HTR-8/SVneo (cell line): ENCODE results near the gene HLA-C.
A peak's percentile ranks its signal among the peaks of the same experiment; 100 is the strongest.
"Not testable (repeated sequence)": the region's sequence is repeated elsewhere in the genome, so short reads cannot be mapped to it uniquely, and the experiment has no call there.

Experiments used
- DNase-seq: peaks from one replicate; pipeline ENCODE4 v3.0.0; 2011; ENCODE audit warnings: low spot score, mixed read lengths; ENCODE audit not compliant: insufficient read length
- FAIRE-seq: peaks from 2 replicates; lab custom pipeline; 2011; peaks lifted over from hg19 to GRCh38; lab: Jason Lieb, UNC

The HLA-C gene

GRCh38 chr6:31272436-31272835, 544 bp upstream of the HLA-C start:
- DNase-seq (no peak), FAIRE-seq (no peak)

DNA sequence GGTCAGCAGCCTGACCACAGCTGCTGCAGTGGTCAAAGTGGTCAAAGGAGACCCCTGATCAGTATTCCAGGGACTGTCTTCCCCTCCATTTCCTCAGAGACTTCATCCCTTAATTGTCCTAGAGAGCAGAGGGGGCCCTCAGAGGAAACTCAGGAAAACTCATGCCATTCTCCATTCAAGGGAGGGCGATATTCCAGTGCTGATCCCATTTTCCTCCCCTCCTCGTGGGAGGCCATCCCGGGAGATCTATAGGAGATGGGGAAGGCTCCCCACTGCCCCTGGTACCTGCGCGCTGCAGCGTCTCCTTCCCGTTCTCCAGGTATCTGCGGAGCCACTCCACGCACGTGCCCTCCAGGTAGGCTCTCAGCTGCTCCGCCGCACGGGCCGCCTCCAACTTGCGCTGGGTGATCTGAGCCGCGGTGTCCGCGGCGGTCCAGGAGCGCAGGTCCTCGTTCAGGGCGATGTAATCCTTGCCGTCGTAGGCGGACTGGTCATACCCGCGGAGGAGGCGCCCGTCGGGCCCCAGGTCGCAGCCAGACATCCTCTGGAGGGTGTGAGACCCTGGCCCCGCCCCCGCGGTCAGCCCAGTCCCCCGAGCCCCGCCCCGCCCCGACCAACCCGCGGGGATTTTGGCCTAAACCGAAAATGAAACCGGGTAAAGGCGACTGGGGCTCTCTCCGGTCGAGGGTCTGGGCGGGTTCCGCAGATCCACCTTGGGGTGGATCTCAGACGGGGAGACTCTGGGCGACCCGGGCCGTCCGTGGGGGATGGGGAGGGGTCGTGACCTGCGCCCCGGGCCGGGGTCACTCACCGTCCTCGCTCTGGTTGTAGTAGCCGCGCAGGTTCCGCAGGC, 878 bp downstream of the HLA-C start:
- peak; percentile 18 for DNase-seq
- no peak for FAIRE-seq

DNA sequence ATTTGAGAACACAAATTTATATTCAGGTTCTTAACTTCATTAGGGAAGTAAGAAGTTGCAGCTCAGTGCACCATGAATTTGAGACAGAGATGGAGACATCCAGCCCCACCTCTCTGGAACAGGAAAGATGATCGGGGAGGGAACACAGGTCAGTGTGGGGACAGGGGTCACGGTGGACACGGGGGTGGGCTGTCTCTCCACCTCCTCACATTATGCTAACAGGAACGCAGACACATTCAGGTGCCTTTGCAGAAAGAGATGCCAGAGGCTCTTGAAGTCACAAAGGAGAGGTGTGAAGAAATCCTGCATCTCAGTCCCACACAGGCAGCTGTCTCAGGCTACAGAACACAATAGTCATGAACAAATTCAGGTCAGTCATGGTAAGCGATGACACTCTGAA, 3.1 kb downstream of the HLA-C start:
- DNase-seq (no peak), FAIRE-seq (no peak)

- FAIRE-seq (no peak), DNase-seq (no peak)
Measured at GRCh38 chr6:31268369-31268765, 3.5 kb downstream of the HLA-C start.

GRCh38 chr6:31267651-31268368, 4.1 kb downstream of the HLA-C start:
- DNase-seq (no peak), FAIRE-seq (no peak)

DNA sequence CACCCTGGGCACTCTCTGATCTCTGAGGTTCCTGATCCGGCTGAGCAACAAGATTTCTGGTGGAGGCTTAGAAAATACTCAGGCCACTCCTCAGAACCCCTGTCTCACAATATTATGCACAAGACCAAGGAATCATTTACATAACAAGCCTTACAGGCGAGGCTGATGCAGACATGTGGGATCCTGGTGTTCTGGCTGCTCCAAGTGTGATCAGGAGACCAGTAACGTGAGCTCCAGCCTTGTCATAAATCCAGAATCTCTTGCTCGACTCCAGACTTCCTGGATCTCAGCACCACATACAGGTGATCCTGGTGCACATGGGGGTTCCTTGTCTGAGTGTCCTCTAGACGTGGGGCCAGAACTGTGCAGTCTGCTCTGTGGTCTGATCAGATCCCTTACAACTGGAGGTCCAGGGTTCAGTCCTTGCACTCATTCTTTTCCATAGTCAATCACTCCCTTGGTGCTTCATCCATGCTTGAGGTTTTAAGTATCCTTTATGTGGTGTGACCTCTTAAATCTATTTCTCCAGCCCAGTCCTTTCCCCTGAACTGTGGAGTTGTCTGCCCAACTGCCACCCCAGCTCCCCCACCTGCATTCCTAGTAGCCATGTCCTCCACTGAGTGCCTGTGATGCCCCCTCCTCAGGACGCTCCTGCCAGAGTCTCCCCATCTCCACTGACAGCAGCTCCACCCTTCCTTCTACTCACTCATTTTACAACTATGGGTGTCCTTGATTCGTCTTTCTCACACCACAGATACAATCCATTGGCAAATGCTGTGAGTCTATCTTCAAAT, 5.1 kb downstream of the HLA-C start:
- DNase-seq (no peak), FAIRE-seq (no peak)

DNA sequence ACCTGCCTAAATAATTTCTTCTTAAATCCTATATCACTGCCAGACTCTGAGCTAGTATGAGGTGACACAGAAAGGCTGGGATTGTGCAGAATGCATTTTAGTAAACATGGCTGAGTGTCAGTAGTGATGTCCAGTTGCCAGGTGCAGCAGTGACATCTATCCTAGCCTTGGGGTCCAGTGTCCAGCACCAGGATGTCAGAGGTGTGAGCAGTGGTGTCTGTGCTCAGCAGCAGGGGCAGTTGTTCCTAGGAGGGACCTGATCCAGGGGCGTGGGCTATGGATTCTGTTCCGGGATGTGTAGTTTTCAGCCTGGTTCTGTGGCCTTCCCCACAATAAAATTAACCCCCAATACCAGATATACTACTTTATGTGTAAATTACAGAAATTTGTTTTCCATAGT, 6.0 kb downstream of the HLA-C start:
- peak; percentile 40 for FAIRE-seq
- no peak for DNase-seq

DNA sequence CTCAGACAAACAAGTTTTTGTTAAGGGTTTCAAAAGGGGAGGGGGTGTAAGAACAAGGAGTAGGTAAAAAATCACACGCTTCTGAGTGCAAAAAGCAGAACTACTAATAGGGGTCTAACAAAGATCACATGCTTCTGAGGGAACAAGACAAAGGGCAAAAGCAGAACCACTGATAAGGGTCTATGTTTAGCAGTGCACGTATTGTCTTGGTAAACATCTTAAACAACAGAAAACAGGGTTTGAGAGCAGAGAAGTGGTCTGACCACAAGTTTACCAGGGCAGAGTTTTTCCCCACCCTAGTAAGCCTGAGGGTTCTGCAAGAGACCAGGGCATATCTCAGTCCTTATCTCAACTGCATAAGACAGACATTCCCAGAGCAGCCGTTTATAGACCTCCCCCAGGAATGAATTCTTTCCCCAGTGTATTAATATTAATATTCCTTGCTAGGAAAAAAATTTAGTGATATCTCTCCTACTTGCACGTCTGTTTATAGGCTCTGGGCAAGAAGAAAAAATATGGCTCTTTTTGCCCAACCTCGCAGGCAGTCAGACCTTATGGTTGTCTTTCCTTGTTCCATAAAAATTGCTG, 8.5 kb downstream of the HLA-C start:
- FAIRE-seq, DNase-seq: not testable (repeated sequence)

DNA sequence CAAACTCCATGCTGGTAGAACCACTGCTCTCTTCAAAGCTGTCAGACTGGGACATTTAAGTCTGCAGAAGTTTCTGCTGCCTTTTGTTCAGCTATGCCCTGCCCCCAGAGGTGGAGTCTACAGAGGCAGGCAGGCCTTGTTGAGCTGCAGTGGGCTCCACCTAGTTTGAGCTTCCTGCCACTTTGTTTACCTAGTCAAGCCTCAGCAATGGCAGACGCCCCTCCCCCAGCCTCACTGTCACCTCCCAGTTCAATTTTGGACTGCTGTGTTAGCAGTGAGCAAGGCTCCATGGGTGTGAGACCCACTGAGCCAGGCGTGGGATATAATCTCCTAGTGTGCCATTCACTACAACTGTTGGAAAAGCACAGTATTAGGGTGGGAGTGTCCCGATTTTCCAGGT, 11.9 kb downstream of the HLA-C start:
- FAIRE-seq, DNase-seq: not testable (repeated sequence)

DNA sequence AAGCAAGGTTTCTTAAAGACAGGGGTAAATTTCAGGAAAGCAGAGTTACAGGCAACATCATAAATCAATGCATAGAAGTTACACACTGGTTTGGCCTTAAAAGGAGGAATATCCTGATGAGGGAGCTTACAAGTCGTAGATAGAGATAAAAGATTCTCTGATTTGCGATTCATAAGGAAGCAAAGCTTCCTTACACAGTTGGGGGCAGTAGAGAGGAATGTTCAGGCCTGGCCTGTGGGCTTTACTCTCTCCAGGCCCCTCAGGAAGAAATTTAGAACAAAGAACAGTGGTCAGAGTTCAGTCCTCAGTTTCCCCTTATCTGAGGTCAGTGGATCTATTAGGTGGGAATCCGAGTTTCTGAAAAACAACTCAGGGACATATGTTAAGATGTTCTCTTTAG, 19.3 kb downstream of the HLA-C start:
- no peak for FAIRE-seq

DNA sequence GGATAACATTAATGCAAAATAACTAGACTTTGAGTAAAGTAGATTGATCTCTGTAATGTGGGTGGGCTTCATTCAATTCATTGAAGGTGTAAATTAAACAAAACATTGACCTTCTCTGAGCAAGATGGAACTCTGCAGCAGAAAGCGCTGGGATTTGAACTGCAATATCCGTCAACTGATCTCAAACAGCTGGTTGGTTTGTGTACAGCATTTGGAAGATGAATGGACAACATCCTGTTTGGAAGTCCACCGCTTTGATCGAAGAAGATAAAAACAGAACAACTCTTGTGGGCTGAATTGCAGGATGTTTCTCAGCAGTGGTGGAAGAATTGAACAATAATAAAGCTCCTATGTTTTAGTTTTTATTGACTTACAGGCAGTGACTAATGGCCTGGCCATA, 20.6 kb downstream of the HLA-C start:
- DNase-seq: no peak
- FAIRE-seq: no peak

More for the DNA sequence above, 19.3 kb downstream of the HLA-C start:
- no peak for DNase-seq

- no peak for FAIRE-seq
Measured at GRCh38 chr6:31249184-31249583, 22.7 kb downstream of the HLA-C start.

DNA sequence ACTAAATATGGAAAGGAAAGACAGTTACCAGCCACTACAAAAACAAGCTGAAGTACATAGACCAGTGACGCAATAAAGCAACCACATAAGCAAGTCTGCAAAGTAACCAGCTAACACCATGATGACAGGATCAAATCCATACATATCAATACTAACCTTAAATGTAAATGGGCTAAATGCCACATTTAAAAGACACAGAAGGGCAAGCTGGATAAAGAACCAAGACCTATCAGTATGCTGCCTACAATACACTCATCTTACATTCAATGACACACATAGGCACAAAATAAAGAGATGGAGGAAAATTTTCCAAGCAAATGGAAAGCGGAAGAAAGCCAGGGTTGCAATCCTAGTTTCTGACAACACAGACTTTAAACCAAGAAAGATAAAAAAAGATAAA, 24.1 kb downstream of the HLA-C start:
- FAIRE-seq (no peak), DNase-seq (no peak)

More at GRCh38 chr6:31249184-31249583, 22.7 kb downstream of the HLA-C start:
- DNase-seq: no peak

DNA sequence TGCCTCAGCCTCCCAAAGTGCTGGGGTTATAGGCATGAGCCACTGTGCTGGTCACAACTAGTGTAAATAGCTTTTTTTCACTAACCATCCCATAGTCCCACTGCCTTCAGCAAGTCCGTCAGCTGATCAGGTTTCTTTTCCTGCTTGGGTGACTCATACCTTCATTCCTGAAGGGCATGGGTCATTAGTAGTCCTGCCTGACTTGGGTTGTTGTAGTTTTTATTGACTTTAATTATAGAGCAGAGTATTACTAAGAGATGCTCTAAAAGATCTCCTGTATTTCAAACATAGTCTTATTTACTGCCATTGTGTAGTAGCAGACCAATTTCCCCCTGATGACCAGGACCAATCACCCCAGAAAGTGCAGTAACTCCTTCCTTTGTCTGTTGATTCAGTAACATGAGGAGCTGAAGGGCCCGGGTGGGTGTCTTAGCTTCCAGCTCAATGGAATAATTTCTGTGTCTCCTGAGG, 25.8 kb downstream of the HLA-C start:
- peak; percentile 76 for DNase-seq
- FAIRE-seq: peak; percentile 76

DNA sequence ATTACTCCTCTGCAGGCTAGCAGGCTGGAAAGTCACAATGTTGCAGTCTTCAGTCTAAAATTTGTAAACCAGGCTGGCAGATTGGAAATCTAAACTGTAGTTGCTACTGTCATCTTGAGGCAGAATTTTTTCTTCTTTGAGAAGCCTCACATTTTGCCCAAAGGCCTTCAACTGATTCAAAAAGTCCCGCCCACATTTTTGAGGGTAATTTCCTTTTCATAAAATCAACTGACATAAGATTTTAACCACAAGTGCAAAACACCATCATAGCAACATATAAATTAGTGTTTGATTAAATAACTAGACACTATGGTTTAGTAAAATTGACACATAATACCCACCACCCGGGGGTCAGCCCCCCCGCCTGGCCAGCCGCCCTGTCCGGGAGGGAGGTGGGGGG, 28.4 kb downstream of the HLA-C start:
- FAIRE-seq (no peak), DNase-seq (no peak)

GRCh38 chr6:31239854-31240253, 32.0 kb downstream of the HLA-C start:
- no peak for DNase-seq

DNA sequence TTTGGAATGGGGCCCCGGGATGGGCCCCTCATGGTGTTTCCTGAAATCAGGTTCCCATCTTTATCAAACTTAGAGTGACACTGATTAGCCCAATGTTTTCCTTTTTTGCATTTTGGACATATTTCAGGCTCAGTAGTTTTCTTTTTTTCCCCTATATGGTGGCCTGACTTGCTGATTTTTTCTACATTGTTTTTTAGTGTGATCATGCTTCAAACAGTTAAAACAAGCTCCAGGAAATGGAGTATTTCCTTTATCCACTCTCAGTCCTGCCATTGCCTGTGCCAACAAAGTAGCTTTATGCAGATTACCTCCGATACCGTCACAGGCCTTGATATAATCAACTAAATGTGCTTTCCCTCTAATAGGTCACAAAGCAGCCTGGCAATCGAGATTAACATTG, 37.8 kb downstream of the HLA-C start:
- not testable (repeated sequence) for DNase-seq, FAIRE-seq

More at GRCh38 chr6:31239854-31240253, 32.0 kb downstream of the HLA-C start:
- no peak for FAIRE-seq

- DNase-seq (no peak), FAIRE-seq (no peak)
Measured at GRCh38 chr6:31228476-31228875, 43.4 kb downstream of the HLA-C start.

DNA sequence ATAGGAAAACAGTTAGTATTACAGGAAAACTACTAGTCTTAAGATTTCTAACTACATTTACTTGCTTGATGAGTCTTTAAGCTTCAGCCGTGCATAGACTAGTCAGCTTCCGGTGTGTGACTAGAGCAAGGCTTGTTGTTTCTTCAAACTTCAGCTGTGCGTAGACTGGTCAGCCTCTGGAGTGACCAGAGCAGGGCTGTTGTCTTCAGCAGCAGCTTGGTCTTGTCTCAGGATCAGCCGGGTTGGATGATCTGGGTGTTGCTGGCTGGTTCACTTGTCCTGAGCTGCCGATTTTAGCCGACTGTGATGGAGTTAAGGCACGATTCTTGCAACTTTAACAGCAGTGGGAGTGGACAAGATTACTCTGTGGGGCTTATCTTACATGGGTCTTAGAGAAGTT, 44.7 kb downstream of the HLA-C start:
- FAIRE-seq (no peak), DNase-seq (no peak)

DNA sequence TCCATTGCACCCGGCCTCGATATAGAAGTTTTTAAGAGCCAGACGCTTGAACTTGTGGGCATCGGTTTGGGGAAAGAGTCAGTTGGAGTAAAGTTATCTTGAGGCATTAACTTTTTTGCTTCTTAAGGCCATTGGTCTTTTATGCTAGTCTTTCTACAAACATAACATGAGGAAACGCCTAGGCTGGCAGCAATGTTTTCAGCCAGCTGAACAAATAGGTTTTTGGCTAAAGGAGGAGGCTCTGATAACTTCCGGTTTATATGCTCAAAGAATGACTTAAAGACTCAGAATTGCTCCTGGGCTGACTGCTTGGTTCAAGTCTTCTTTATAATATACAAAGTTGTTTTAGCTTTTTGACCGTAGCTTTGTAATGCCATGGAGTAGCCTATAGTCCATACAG, 46.2 kb downstream of the HLA-C start:
- FAIRE-seq (no peak), DNase-seq (no peak)
